ENCODE measurements around the gene TTC33.
"Not testable (repeated sequence)": the region's sequence is repeated elsewhere in the genome, so short reads cannot be mapped to it uniquely, and the experiment has no call there.

TTC33 gene

GRCh38 chr5:40572937-40573336, 182.8 kb downstream of the TTC33 start:
- DNase-seq (ENCODE audit: low read depth in 1 of 2, low spot score in 1 of 2), result no peak

- DNase-seq (ENCODE audit: low read depth in 1 of 2, low spot score in 1 of 2), result no peak
Observed at GRCh38 chr5:40572391-40572790, 183.4 kb downstream of the TTC33 start.

GRCh38 chr5:40571729-40572128, 184.0 kb downstream of the TTC33 start:
- no peak for DNase-seq (ENCODE audit: low read depth in 1 of 2, low spot score in 1 of 2)

- no peak for DNase-seq (ENCODE audit: low read depth in 1 of 2, low spot score in 1 of 2)
Observed at GRCh38 chr5:40570408-40571129, 185.2 kb downstream of the TTC33 start.

- no peak for DNase-seq (ENCODE audit: low read depth in 1 of 2, low spot score in 1 of 2)
Observed at GRCh38 chr5:40569546-40570270, 186.1 kb downstream of the TTC33 start.

GRCh38 chr5:40568548-40568947, 187.2 kb downstream of the TTC33 start:
- DNase-seq (ENCODE audit: low read depth in 1 of 2, low spot score in 1 of 2), result no peak

- not testable (repeated sequence) for DNase-seq (ENCODE audit: low read depth in 1 of 2, low spot score in 1 of 2)
Observed at GRCh38 chr5:40563173-40563572, 192.6 kb downstream of the TTC33 start.

- DNase-seq (ENCODE audit: low read depth in 1 of 2, low spot score in 1 of 2), result no peak
Observed at GRCh38 chr5:40560474-40561110, 195.2 kb downstream of the TTC33 start.

GRCh38 chr5:40559306-40559705, 196.5 kb downstream of the TTC33 start:
- no peak for DNase-seq (ENCODE audit: low read depth in 1 of 2, low spot score in 1 of 2)

- DNase-seq (ENCODE audit: low read depth in 1 of 2, low spot score in 1 of 2), result no peak
Observed at GRCh38 chr5:40557501-40557900, 198.3 kb downstream of the TTC33 start.

- DNase-seq (ENCODE audit: low read depth in 1 of 2, low spot score in 1 of 2), result no peak
Observed at GRCh38 chr5:40556811-40557210, 198.9 kb downstream of the TTC33 start.

- DNase-seq (ENCODE audit: low read depth in 1 of 2, low spot score in 1 of 2), result no peak
Observed at GRCh38 chr5:40555886-40556285, 199.9 kb downstream of the TTC33 start.

- no peak for DNase-seq (ENCODE audit: low read depth in 1 of 2, low spot score in 1 of 2)
Observed at GRCh38 chr5:40554813-40555212, 200.9 kb downstream of the TTC33 start.

GRCh38 chr5:40554054-40554453, 201.7 kb downstream of the TTC33 start:
- no peak for DNase-seq (ENCODE audit: low read depth in 1 of 2, low spot score in 1 of 2)

GRCh38 chr5:40552981-40553380, 202.8 kb downstream of the TTC33 start:
- no peak for DNase-seq (ENCODE audit: low read depth in 1 of 2, low spot score in 1 of 2)

- DNase-seq (ENCODE audit: low read depth in 1 of 2, low spot score in 1 of 2), result no peak
Observed at GRCh38 chr5:40551496-40552491, 204.0 kb downstream of the TTC33 start.

GRCh38 chr5:40550481-40550880, 205.3 kb downstream of the TTC33 start:
- no peak for DNase-seq (ENCODE audit: low read depth in 1 of 2, low spot score in 1 of 2)

GRCh38 chr5:40549616-40550015, 206.1 kb downstream of the TTC33 start:
- no peak for DNase-seq (ENCODE audit: low read depth in 1 of 2, low spot score in 1 of 2)

GRCh38 chr5:40547994-40548575, 207.7 kb downstream of the TTC33 start:
- no peak for DNase-seq (ENCODE audit: low read depth in 1 of 2, low spot score in 1 of 2)

GRCh38 chr5:40547557-40547956, 208.2 kb downstream of the TTC33 start:
- no peak for DNase-seq (ENCODE audit: low read depth in 1 of 2, low spot score in 1 of 2)

- no peak for DNase-seq (ENCODE audit: low read depth in 1 of 2, low spot score in 1 of 2)
Observed at GRCh38 chr5:40540301-40540700, 215.5 kb downstream of the TTC33 start.

Data from stimulated activated CD4-positive, alpha-beta T cell treated with anti-CD3 and anti-CD28 coated beads, Interleukin-15, amount 100 ng/mL, for 1 hour (primary cell).